IMR-90 (cell line): Measurements from ENCODE around the gene RIOX2. TPM values are rescaled to one million over a fixed set of nuclear protein-coding genes. Genes with fewer than 3 reads are reported as not detected.

ENCODE experiments used
- ATAC-seq: fragments of 200-7000 bp; cut with Tn5 transposase; 2 replicates; pipeline ENCODE4 v1.9.1; 2020; ENCODE audit warnings: low read depth, mild to moderate bottlenecking, moderate library complexity
- BruUV-seq: library from RNA; stranded (reverse); fragments of 400-500 nt; replicated peaks from 2 replicates; lab custom pipeline; 2021; lab: Mats Ljungman, UMichigan
- CTCF ChIA-PET: fragments of 300-600 bp; formaldehyde crosslinking; extraction: SDS; loops from one replicate; lab custom pipeline; 2021; ENCODE audit warnings: antibody characterized with exemption; lab: Yijun Ruan, JAX
- POLR2A ChIA-PET: fragments of 300-600 bp; sonication (Branson Sonifier 250); formaldehyde crosslinking; loops from one replicate; lab custom pipeline; 2022; ENCODE audit warnings: antibody characterized with exemption; ENCODE audit not compliant: unreplicated experiment; lab: Charles Lee
- DNase-seq: peaks from one replicate; pipeline ENCODE4 v3.0.0; 2013
- H2AFZ ChIP-seq: replicated peaks from 2 replicates; pipeline ENCODE3; 2013; ENCODE audit warnings: low read length, mild to moderate bottlenecking; ENCODE audit not compliant: poor library complexity
- H2AK5ac ChIP-seq: 2 replicates; pipeline ENCODE4 v1.6.1; 2013; ENCODE audit warnings: low read depth, low read length, inconsistent platforms
- H2AK9ac ChIP-seq: replicated peaks from 2 replicates; pipeline ENCODE3; 2013; ENCODE audit warnings: mild to moderate bottlenecking, low read depth, low read length, moderate library complexity; ENCODE audit not compliant: poor library complexity
- H2BK120ac ChIP-seq: 2 replicates; pipeline ENCODE4 v1.6.1; 2013; ENCODE audit warnings: low read depth, low read length, inconsistent platforms
- H2BK15ac ChIP-seq: 3 replicates; pipeline ENCODE4 v1.6.1; 2013; ENCODE audit warnings: low read depth, low read length, inconsistent platforms
- H2BK20ac ChIP-seq: 2 replicates; pipeline ENCODE4 v1.6.1; 2013; ENCODE audit warnings: low read depth, mild to moderate bottlenecking, inconsistent platforms, low read length, moderate library complexity
- H2BK5ac ChIP-seq: 2 replicates; pipeline ENCODE4 v1.6.1; 2013; ENCODE audit warnings: mild to moderate bottlenecking, low read depth, low read length, inconsistent platforms; ENCODE audit not compliant: poor library complexity, severe bottlenecking
- H3K14ac ChIP-seq: replicated peaks from 2 replicates; pipeline ENCODE4 v1.6.1; 2013; ENCODE audit warnings: low read depth, low read length, inconsistent platforms
- H3K18ac ChIP-seq: 2 replicates; pipeline ENCODE4 v1.6.1; 2013; ENCODE audit warnings: low read depth, low read length, control low read depth
- H3K23ac ChIP-seq: 2 replicates; pipeline ENCODE4 v1.6.1; 2013; ENCODE audit warnings: low read depth, low read length, inconsistent platforms
- H3K27ac ChIP-seq: 2 replicates; pipeline ENCODE4 v1.5.1; 2013; ENCODE audit warnings: mild to moderate bottlenecking, control low read depth, low read length; ENCODE audit not compliant: insufficient read depth
- H3K27me3 ChIP-seq: 2 replicates; pipeline ENCODE4 v1.6.1; 2013; ENCODE audit warnings: low read length; ENCODE audit not compliant: control insufficient read depth, insufficient read depth
- H3K36me3 ChIP-seq: 2 replicates; pipeline ENCODE4 v1.6.1; 2013; ENCODE audit warnings: low read length, mixed read lengths; ENCODE audit not compliant: control insufficient read depth, insufficient read depth
- H3K4ac ChIP-seq: 2 replicates; pipeline ENCODE4 v1.6.1; 2013; ENCODE audit warnings: low read depth, low read length, inconsistent platforms
- H3K4me1 ChIP-seq: 2 replicates; pipeline ENCODE4 v1.6.1; 2013; ENCODE audit warnings: low read length, mixed read lengths; ENCODE audit not compliant: control insufficient read depth, insufficient read depth
- H3K4me2 ChIP-seq: 2 replicates; pipeline ENCODE4 v1.6.1; 2013; ENCODE audit warnings: low read depth, mild to moderate bottlenecking, control low read depth, low read length, moderate library complexity
- H3K4me3 ChIP-seq: 2 replicates; pipeline ENCODE4 v1.5.1; 2013; ENCODE audit warnings: low read depth, mild to moderate bottlenecking, control low read depth, low read length, moderate library complexity; ENCODE audit not compliant: insufficient read depth
- H3K56ac ChIP-seq: 2 replicates; pipeline ENCODE4 v1.6.1; 2013; ENCODE audit warnings: low read length, inconsistent platforms; ENCODE audit not compliant: insufficient read depth; ENCODE audit errors: extremely low read depth
- H3K79me1 ChIP-seq, 2 experiments: 2 replicates each; pipeline ENCODE4 v1.6.1; 2013; ENCODE audit warnings: low read length in 2 of 2, inconsistent platforms in 1 of 2, low read depth in 1 of 2
- H3K9ac ChIP-seq: 2 replicates; pipeline ENCODE4 v1.6.1; 2013; ENCODE audit warnings: low read depth, low read length, control low read depth
- H3K9me1 ChIP-seq: 2 replicates; pipeline ENCODE4 v1.6.1; 2013; ENCODE audit warnings: low read length, inconsistent platforms; ENCODE audit not compliant: insufficient read depth
- H3K9me3 ChIP-seq: 2 replicates; pipeline ENCODE4 v1.6.1; 2013; ENCODE audit warnings: low read length; ENCODE audit not compliant: control insufficient read depth, insufficient read depth
- H4K20me1 ChIP-seq: 2 replicates; pipeline ENCODE4 v1.6.1; 2013; ENCODE audit warnings: low read length, inconsistent platforms; ENCODE audit not compliant: insufficient read depth
- H4K5ac ChIP-seq: 2 replicates; pipeline ENCODE4 v1.6.1; 2013; ENCODE audit warnings: mild to moderate bottlenecking, low read depth, low read length, control low read depth
- H4K8ac ChIP-seq, 2 experiments: 2 replicates each; pipeline ENCODE4 v1.6.1; 2013; ENCODE audit warnings: low read depth in 2 of 2, low read length in 2 of 2, control low read depth in 1 of 2, inconsistent platforms in 1 of 2
- H4K91ac ChIP-seq: 2 replicates; pipeline ENCODE4 v1.6.1; 2013; ENCODE audit warnings: low read depth, low read length, inconsistent platforms; ENCODE audit not compliant: insufficient read depth
- BHLHE40 ChIP-seq: fragments of 150-350 bp; IDR thresholded peaks from 2 replicates; pipeline ENCODE4 v1.6.1; 2016; ENCODE audit warnings: mild to moderate bottlenecking, low read depth, low read length
- POLR2A ChIP-seq: IDR thresholded peaks from 2 replicates; pipeline ENCODE4 v1.6.1; 2012; ENCODE audit warnings: mild to moderate bottlenecking, low read depth, low read length
- RAD21 ChIP-seq: IDR thresholded peaks from 2 replicates; pipeline ENCODE4 v1.6.1; 2012; ENCODE audit warnings: low read length, improper control_type of control experiment
- SMC3 ChIP-seq: fragments of 150-350 bp; IDR thresholded peaks from 2 replicates; pipeline ENCODE4 v1.6.1; 2016; ENCODE audit warnings: low read depth, mild to moderate bottlenecking, antibody characterized with exemption, low read length, moderate library complexity
- WGBS, 2 experiments: methylation state at CpG; one replicate each; pipeline versions ENCODE4 v1.1.5 to v1.1.7; 2013; ENCODE audit warnings: missing lambda C conversion rate in 2 of 2; ENCODE audit not compliant: insufficient read length in 1 of 2; ENCODE audit errors: extremely low coverage in 2 of 2; 5-methylcytosine and 5-hydroxymethylcytosine counted together
- dilution Hi-C: fragments of 300-500 bp; cut with HindIII; formaldehyde crosslinking; loops from one replicate; pipeline ENCODE4 v1.14.3; 2018; ENCODE audit warnings: low sequenced_read_pairs; ENCODE audit not compliant: unreplicated experiment
- in situ Hi-C: fragments of 300-500 bp; cut with MboI; formaldehyde crosslinking; loops from 3 replicates; pipeline ENCODE4 v1.14.3; 2019; ENCODE audit warnings: low sequenced_read_pairs, inconsistent platforms, mixed read lengths
- intact Hi-C: fragments of 100-400 bp; cut with micrococcal nuclease; formaldehyde crosslinking; loops from 2 replicates; pipeline ENCODE4 v1.10.0; 2022
- polyA plus RNA-seq, 3 experiments: library from polyadenylated mRNA; depleted of rRNA; stranded (reverse); fragments of >200 nt; gene quantifications; 2 replicates each; pipeline ENCODE4 v1.2.3, GENCODE V29; 2012; ENCODE audit warnings: low replicate concordance in 1 of 3
- total RNA-seq: library from RNA; depleted of rRNA; stranded (reverse); fragments of >200 nt; gene quantifications from 2 replicates; pipeline ENCODE4 v1.2.3, GENCODE V29; 2012

RIOX2 gene
- total and polyA plus RNA-seq, 2 of the 4 experiments (the other 2 are of a cell fraction), result 17.2 to 26.7 TPM

DNA sequence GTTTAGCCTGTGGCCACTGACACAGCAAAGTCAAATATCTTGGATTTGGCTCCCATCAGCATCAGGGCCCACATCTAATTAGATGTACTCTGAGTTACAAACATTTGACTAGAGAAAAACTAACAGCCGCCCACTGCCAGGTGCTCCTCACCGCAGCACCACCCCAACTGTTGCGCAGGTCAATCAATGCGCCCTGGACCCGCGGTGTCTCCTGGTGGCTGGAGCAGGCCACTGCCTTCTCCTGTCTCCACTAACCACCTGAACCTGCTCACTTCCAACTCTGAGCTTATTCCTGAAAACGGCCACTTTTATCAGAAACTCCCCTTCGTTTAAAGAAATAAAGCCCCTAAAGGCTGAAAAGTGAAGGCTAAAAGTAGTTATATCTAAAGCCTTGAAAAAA, 4.3 kb downstream of the RIOX2 start:
- Histone ChIP-seq H3K23ac (no peak overlapping the region), H3K4me2 (no peak overlapping the region), H3K79me1 (peaks cover 15 to 32% of the 10 kb centered on the region in 2 experiments), H2BK20ac (no peak overlapping the region), H3K4me3 (no peak overlapping the region), H2BK15ac (no peak overlapping the region), H4K5ac (no peak overlapping the region), H3K9ac (no peak overlapping the region), H3K36me3 (peaks cover 3% of the 10 kb centered on the region), H3K27me3 (no peaks in the 10 kb centered on the region), H3K9me1 (no peaks in the 10 kb centered on the region; the same call in 1 of the 2 replicates), H3K27ac (no peak overlapping the region), H2AFZ (no peak overlapping the region), H2BK120ac (no peak overlapping the region), H4K20me1 (no peaks in the 10 kb centered on the region), H3K9me3 (no peaks in the 10 kb centered on the region), H3K4ac (no peak overlapping the region), H4K8ac (no peak overlapping the region), H2AK9ac (no peak overlapping the region), H3K56ac (no peak overlapping the region), H3K14ac (no peak overlapping the region), H4K91ac (no peak overlapping the region), H2AK5ac (no peak overlapping the region), H3K18ac (no peak overlapping the region), H2BK5ac (no peak overlapping the region), H3K4me1 (peaks cover 9% of the 10 kb centered on the region)
- no peak for DNase-seq
- intact Hi-C loops (no loop called here), in situ Hi-C loops (no loop called here), dilution Hi-C loops (no loop called here)
- POLR2A ChIA-PET, result no interaction called here
- WGBS, 2 experiments, result 98% methylated on average over 6 of the region's 8 CpGs; no CpG with 5 or more reads in 1 of the 2 experiments
- BruUV-seq, result no TSS peak
- TF ChIP-seq RAD21 (no peak), POLR2A (no peak), SMC3 (no peak), BHLHE40 (no peak)
- CTCF ChIA-PET, result interaction anchor here (0.6 kb wide), 1 partner anchor 155 kb away, joined by 3 read pairs; no protein-coding TSS in a partner anchor
- ATAC-seq, result no peak
